Pancreas (tissue), 10 donors: Measurements from ENCODE around the gene NOTUM. TPM values are rescaled to one million over a fixed set of nuclear protein-coding genes. Genes with fewer than 3 reads are reported as not detected.

Experiments used
- ATAC-seq, 4 donors: fragments of 200-7000 bp; cut with Tn5 transposase; one replicate each; pipeline versions ENCODE4 v1.8.0 to v1.9.1; 2020; ENCODE audit warnings: mild to moderate bottlenecking in 4 of 4, moderate library complexity in 4 of 4
- DNase-seq, 6 donors: peaks; one replicate each; pipeline ENCODE4 v3.0.0-alpha.2; 2020
- FAIRE-seq: peaks from 2 replicates; lab custom pipeline; 2012; peaks lifted over from hg19 to GRCh38; lab: Jason Lieb, UNC
- H3K27ac ChIP-seq, 4 donors: fragments of 200-600 bp; sonication (generic); 1 replicate in 3 of 4; 2 replicates in 1 of 4; pipeline versions ENCODE4 v1.5.0 to v1.8.0; 2020
- H3K27me3 ChIP-seq, 4 donors: fragments of 200-600 bp; one replicate each; pipeline ENCODE4 v1.8.0; 2021
- H3K36me3 ChIP-seq, 3 donors: fragments of 200-600 bp; sonication (generic) in 1 of 3; one replicate each; pipeline versions ENCODE4 v1.5.0 to v1.8.0; 2020 to 2021
- H3K4me1 ChIP-seq, 3 donors: fragments of 200-600 bp; one replicate each; pipeline ENCODE4 v1.8.0; 2021
- H3K4me3 ChIP-seq, 4 donors: fragments of 200-600 bp; sonication (generic) in 2 of 4; one replicate each; pipeline versions ENCODE4 v1.5.0 to v1.8.0; 2020 to 2021
- H3K9me3 ChIP-seq, 4 donors: fragments of 200-600 bp; one replicate each; pipeline ENCODE4 v1.8.0; 2021
- WGBS, 2 donors: extraction: QIAGEN DNeasy Blood & Tissue Kit; methylation state at CpG; one replicate each; pipeline ENCODE4 v1.1.7; 2013; 5-methylcytosine and 5-hydroxymethylcytosine counted together
- intact Hi-C, 3 donors: fragments of 100-400 bp; cut with DNase I; formaldehyde crosslinking; loops; one replicate each; pipeline versions ENCODE4 v1.11.1 to v1.14.2; 2022
- polyA plus RNA-seq, 2 donors: library from polyadenylated mRNA; stranded (reverse); fragments of 200-250 nt; gene quantifications; one replicate each; pipeline ENCODE4 v1.2.3, GENCODE V29; 2013
- total RNA-seq, 6 donors: library from RNA; stranded (reverse); fragmentation: NEBNext Ultra II Directional in 4 of 6; extraction: Animal tissue kit (Norgen Biotek cat#: 25700) in 4 of 6; gene quantifications; one replicate each; pipeline versions ENCODE4 v1.2.1 to v1.2.4, GENCODE V29; 2021 to 2023
- TF ChIP-seq, protein P1 (sequence below), 4 donors: fragments of 200-600 bp; sonication (generic) in 3 of 4; IDR thresholded peaks; one replicate each; pipeline versions ENCODE4 v1.5.0 to v1.8.0; 2021; ENCODE audit warnings: antibody characterized with exemption in 4 of 4
- donor health status: healthy with polysubstance abuse.
- donor health status: DM: no; HTN: no; CAD: no; lungs with moderate emphysema.
- donor health status: DM: no; HTN: no; CAD: no.
- donor health status: control.
- donor health status: control.
- donor health status: Bipolar disorder and iron deficiency.
- donor health status: DM: yes; HTN: yes; CAD: no.
- donor health status: DM: no; HTN: no; CAD: no.
- donor health status: DM: no; HTN: no; CAD: no.
- donor health status: DM: yes; HTN: yes; CAD: no.

NOTUM gene
- total and polyA plus RNA-seq, 8 donors = 0.14 to 0.44 (median 0.21) TPM; not detected in 1

DNA sequence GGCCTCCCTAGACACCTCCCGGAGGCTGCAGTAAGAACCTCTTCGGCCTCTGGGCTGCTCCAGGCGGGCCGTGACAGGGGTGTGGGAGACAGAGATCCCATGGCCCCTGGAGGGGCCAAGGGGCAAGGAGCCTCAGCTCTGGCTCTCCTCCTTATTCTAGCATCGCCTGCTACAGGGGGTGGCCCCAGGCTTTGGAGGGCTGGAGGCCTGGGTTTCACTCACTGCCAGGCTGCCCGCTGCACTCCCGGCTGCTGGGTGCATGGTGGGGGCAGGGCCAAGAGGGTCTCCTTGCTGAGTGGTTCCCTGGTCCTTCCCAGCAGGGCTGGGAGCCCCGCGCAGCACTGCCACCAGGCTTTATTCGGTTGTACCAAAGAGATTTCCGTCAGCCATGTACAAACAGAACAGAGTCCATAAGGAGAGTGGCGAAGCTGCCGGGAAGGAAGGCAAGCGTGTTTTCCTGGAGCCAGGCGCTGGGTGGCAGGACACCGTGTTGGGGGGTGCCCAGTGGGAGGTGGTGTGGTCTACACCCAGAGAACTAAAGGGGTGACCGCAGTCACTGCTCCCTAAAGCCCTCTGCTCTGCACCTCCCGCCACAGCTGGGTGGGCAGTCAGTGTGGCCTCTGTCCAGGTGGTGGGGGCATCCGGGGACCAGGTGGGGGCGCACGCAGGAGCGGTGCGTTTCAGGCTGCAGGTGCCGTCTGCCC, 56.9 kb downstream of the NOTUM start:
- H3K36me3 ChIP-seq = no peaks in the 10 kb centered on the region

DNA sequence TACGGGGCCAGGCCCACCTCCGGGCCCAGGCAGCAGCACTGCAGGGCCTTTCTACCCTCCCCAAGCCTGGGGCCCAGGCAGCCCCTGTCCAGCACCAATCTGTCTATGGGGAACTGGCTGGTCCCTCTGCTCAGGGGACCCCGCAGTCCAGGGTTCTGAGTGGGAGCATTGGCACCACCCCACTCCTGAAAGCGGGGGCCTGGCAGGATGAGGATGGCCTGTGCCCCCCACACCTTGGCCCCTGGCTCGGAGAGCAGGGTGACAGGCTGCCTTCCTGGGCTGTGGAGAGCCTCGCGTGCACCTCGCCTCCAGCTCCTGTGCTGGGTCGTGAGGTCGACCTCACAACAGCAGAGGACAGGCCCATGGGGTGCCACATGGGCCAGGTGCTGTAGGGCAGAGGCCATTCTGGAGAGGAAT, 57.6 kb downstream of the NOTUM start:
- H3K36me3 ChIP-seq = peaks cover 0 to 5% (median 0%) of the 10 kb centered on the region in 3 donors
- no peaks in the 10 kb centered on the region for H3K27me3 ChIP-seq
- H3K27ac ChIP-seq = no peak overlapping the region
- FAIRE-seq (no peak), ATAC-seq (no peak), DNase-seq (peak in 2 of 6 donors; percentile 25 to 70)
- TF ChIP-seq, protein P1, sequence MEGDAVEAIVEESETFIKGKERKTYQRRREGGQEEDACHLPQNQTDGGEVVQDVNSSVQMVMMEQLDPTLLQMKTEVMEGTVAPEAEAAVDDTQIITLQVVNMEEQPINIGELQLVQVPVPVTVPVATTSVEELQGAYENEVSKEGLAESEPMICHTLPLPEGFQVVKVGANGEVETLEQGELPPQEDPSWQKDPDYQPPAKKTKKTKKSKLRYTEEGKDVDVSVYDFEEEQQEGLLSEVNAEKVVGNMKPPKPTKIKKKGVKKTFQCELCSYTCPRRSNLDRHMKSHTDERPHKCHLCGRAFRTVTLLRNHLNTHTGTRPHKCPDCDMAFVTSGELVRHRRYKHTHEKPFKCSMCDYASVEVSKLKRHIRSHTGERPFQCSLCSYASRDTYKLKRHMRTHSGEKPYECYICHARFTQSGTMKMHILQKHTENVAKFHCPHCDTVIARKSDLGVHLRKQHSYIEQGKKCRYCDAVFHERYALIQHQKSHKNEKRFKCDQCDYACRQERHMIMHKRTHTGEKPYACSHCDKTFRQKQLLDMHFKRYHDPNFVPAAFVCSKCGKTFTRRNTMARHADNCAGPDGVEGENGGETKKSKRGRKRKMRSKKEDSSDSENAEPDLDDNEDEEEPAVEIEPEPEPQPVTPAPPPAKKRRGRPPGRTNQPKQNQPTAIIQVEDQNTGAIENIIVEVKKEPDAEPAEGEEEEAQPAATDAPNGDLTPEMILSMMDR (IDR thresholded peaks at IDR 0.05) = no peak
- intact Hi-C loops = no loop called here
- peaks cover 0 to 6% (median 3%) of the 10 kb centered on the region in 3 donors for H3K4me1 ChIP-seq
- WGBS, 2 donors = 95% methylated on average over 10 of the region's 10 CpGs
- no peaks in the 10 kb centered on the region for H3K9me3 ChIP-seq
- no peak overlapping the region for H3K4me3 ChIP-seq

More for the DNA sequence above, 56.9 kb downstream of the NOTUM start:
- Histone ChIP-seq H3K4me3 (no peak overlapping the region), H3K27me3 (no peaks in the 10 kb centered on the region), H3K4me1 (peaks cover 0 to 6% (median 3%) of the 10 kb centered on the region in 3 donors), H3K9me3 (no peaks in the 10 kb centered on the region), H3K27ac (no peak overlapping the region)
- no peak for FAIRE-seq
- peak in 2 of 6 donors; percentile 27 to 72 for DNase-seq
- 95 to 97% methylated on average over 24 of the region's 24 CpGs for WGBS, 2 donors
- intact Hi-C loops = no loop called here
- no peak for ATAC-seq
- TF ChIP-seq, protein P1 (IDR thresholded peaks at IDR 0.05) = no peak

DNA sequence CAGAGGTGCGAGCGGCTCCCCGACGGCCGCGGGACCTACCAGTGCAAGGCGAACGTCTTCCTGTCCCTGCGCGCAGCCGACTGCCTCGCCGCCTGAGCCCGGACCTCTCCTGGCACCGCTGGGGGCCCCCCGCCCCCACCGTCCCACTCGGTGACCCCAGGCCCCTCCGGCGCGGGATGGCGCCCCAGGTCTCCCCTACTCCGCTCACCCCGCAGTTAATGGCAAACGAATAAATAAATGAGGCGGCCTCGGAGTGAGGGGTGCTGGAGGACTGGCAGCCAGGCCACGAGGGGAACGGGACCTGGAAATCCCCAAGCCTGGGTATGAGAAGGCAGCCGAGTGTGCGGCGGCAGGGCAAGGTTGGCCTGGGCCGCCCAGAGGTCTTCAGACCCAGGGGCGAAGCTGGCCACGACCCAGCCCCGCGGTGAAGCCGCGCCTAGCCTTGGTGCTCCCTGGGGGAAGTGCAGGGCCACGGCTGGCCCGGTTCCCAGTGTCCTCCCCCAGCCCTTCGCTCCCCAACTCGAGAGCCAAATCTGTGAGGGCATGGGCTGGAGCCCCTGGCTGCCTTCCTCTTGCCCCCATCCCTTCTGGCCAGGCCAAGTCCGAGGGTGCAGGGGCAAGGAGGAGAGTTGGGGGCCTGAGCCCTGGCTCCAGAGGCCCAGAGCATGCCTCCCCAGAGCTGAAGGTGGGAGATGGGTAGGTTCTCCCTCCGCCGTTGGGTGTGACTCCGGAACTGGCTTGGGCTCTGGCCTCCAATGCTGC, 58.2 kb downstream of the NOTUM start:
- H3K36me3 ChIP-seq = peaks cover 0 to 11% (median 2%) of the 10 kb centered on the region in 3 donors
- FAIRE-seq = no peak
- H3K27me3 ChIP-seq = no peaks in the 10 kb centered on the region

More for the DNA sequence above, 58.2 kb downstream of the NOTUM start:
- H3K27ac ChIP-seq = no peak overlapping the region
- intact Hi-C loops = no loop called here
- DNase-seq = peak in 2 of 6 donors; percentile 51 to 82
- no peaks in the 10 kb centered on the region for H3K9me3 ChIP-seq
- peaks cover 0 to 6% (median 3%) of the 10 kb centered on the region in 3 donors for H3K4me1 ChIP-seq
- ATAC-seq = peak; percentile 3 to 37 (median 18)
- TF ChIP-seq, protein P1 (IDR thresholded peaks at IDR 0.05) = no peak
- 23 to 30% methylated on average over 39 to 47 of the region's 47 CpGs for WGBS, 2 donors
- peak overlapping the region in 2 of 4 donors; percentile 19 to 37 for H3K4me3 ChIP-seq

Other genes starting within 250 kb of the NOTUM start
- gene SLC25A10, start 248.9 kb downstream of the NOTUM start, total RNA-seq = 10 to 100 TPM; 12.0 to 40.1 (median 17.3) TPM
- 10 to 100 TPM; 34.6 to 55.8 TPM for gene SLC25A10, start 248.9 kb downstream of the NOTUM start, polyA plus RNA-seq
- 1 to 10 TPM in 2 of 6 donors, under 1 TPM in 3, not detected in 1; 0.28 to 2.1 (median 0.79) TPM for gene GCGR, start 157.0 kb downstream of the NOTUM start, total RNA-seq
- gene GCGR, start 157.0 kb downstream of the NOTUM start, polyA plus RNA-seq = 10 to 100 TPM in 1 of 2 donors, 1 to 10 TPM in 1; 7.3 to 22.7 TPM
- 10 to 100 TPM; 28.9 to 64.0 (median 50.2) TPM for gene MCRIP1, start 127.9 kb downstream of the NOTUM start, total RNA-seq
- 100 to 1,000 TPM; 133 to 203 TPM for gene MCRIP1, start 127.9 kb downstream of the NOTUM start, polyA plus RNA-seq
- under 1 TPM in 1 of 6 donors, not detected in 5; 0.19 TPM for gene PPP1R27, start 126.1 kb downstream of the NOTUM start, total RNA-seq
- 1 to 10 TPM; 1.1 to 1.5 TPM for gene PPP1R27, start 126.1 kb downstream of the NOTUM start, polyA plus RNA-seq
- 1,000 to 10,000 TPM; 1,057 to 2,130 (median 1,556) TPM for gene P4HB, start 100.7 kb downstream of the NOTUM start, total RNA-seq
- 1,000 to 10,000 TPM in 1 of 2 donors, 100 to 1,000 TPM in 1; 876 to 1,399 TPM for gene P4HB, start 100.7 kb downstream of the NOTUM start, polyA plus RNA-seq
- gene ARHGDIA, start 89.8 kb downstream of the NOTUM start, total RNA-seq = 100 to 1,000 TPM in 5 of 6 donors, 10 to 100 TPM in 1; 99.5 to 170 (median 160) TPM
- gene ARHGDIA, start 89.8 kb downstream of the NOTUM start, polyA plus RNA-seq = 100 to 1,000 TPM; 157 to 225 TPM
- 10 to 100 TPM; 14.4 to 27.8 (median 23.4) TPM for gene ALYREF, start 69.6 kb downstream of the NOTUM start, total RNA-seq
- 10 to 100 TPM; 10.3 to 22.6 TPM for gene ALYREF, start 69.6 kb downstream of the NOTUM start, polyA plus RNA-seq
- gene ANAPC11, start 69.5 kb downstream of the NOTUM start, total RNA-seq = 10 to 100 TPM; 33.3 to 45.5 (median 42.5) TPM
- gene ANAPC11, start 69.5 kb downstream of the NOTUM start, polyA plus RNA-seq = 100 to 1,000 TPM in 1 of 2 donors, 10 to 100 TPM in 1; 95.1 to 112 TPM
- under 1 TPM in 4 of 6 donors, not detected in 2; 0.19 to 0.62 (median 0.34) TPM for gene NPB, start 58.9 kb downstream of the NOTUM start, total RNA-seq
- under 1 TPM; 0.34 to 0.45 TPM for gene NPB, start 58.9 kb downstream of the NOTUM start, polyA plus RNA-seq
- gene PCYT2, start 49.8 kb downstream of the NOTUM start, total RNA-seq = 10 to 100 TPM in 5 of 6 donors, 1 to 10 TPM in 1; 9.0 to 20.7 (median 15.0) TPM
- gene PCYT2, start 49.8 kb downstream of the NOTUM start, polyA plus RNA-seq = 10 to 100 TPM; 22.3 to 35.3 TPM
- 10 to 100 TPM in 5 of 6 donors, 1 to 10 TPM in 1; 9.6 to 18.1 (median 12.0) TPM for gene SIRT7, start 43.0 kb downstream of the NOTUM start, total RNA-seq
- gene SIRT7, start 43.0 kb downstream of the NOTUM start, polyA plus RNA-seq = 10 to 100 TPM; 33.8 to 40.2 TPM
- 10 to 100 TPM in 1 of 6 donors, 1 to 10 TPM in 5; 6.4 to 11.1 (median 8.0) TPM for gene MAFG, start 33.5 kb downstream of the NOTUM start, total RNA-seq
- gene MAFG, start 33.5 kb downstream of the NOTUM start, polyA plus RNA-seq = 1 to 10 TPM; 6.9 to 8.2 TPM
- gene PYCR1, start 23.9 kb downstream of the NOTUM start, total RNA-seq = 100 to 1,000 TPM in 1 of 6 donors, 10 to 100 TPM in 5; 30.6 to 158 (median 52.3) TPM
- 10 to 100 TPM; 25.4 to 36.9 TPM for gene PYCR1, start 23.9 kb downstream of the NOTUM start, polyA plus RNA-seq
- not detected for gene MYADML2, start 14.0 kb downstream of the NOTUM start, total RNA-seq
- not detected for gene MYADML2, start 14.0 kb downstream of the NOTUM start, polyA plus RNA-seq
- gene ASPSCR1, start 16.4 kb upstream of the NOTUM start, total RNA-seq = 10 to 100 TPM; 12.2 to 25.7 (median 16.2) TPM
- gene ASPSCR1, start 16.4 kb upstream of the NOTUM start, polyA plus RNA-seq = 10 to 100 TPM; 70.8 to 78.8 TPM
- gene CENPX, start 61.7 kb upstream of the NOTUM start, total RNA-seq = 10 to 100 TPM; 14.0 to 28.6 (median 16.4) TPM
- gene CENPX, start 61.7 kb upstream of the NOTUM start, polyA plus RNA-seq = 10 to 100 TPM; 43.6 to 62.4 TPM
- gene LRRC45, start 62.1 kb upstream of the NOTUM start, total RNA-seq = 1 to 10 TPM; 5.3 to 9.9 (median 6.2) TPM
- 10 to 100 TPM; 20.0 to 21.6 TPM for gene LRRC45, start 62.1 kb upstream of the NOTUM start, polyA plus RNA-seq
- gene RAC3, start 70.5 kb upstream of the NOTUM start, total RNA-seq = 1 to 10 TPM in 5 of 6 donors, under 1 TPM in 1; 0.97 to 3.3 (median 1.9) TPM
- 10 to 100 TPM in 1 of 2 donors, 1 to 10 TPM in 1; 6.0 to 12.6 TPM for gene RAC3, start 70.5 kb upstream of the NOTUM start, polyA plus RNA-seq
- 10 to 100 TPM; 34.8 to 87.4 (median 51.1) TPM for gene DCXR, start 76.5 kb upstream of the NOTUM start, total RNA-seq
- 100 to 1,000 TPM in 1 of 2 donors, 10 to 100 TPM in 1; 86.7 to 108 TPM for gene DCXR, start 76.5 kb upstream of the NOTUM start, polyA plus RNA-seq
- gene RFNG, start 90.6 kb upstream of the NOTUM start, total RNA-seq = 10 to 100 TPM; 18.2 to 30.8 (median 28.4) TPM
- gene RFNG, start 90.6 kb upstream of the NOTUM start, polyA plus RNA-seq = 10 to 100 TPM; 57.9 to 59.1 TPM
- 10 to 100 TPM; 43.0 to 61.9 (median 49.1) TPM for gene GPS1, start 90.7 kb upstream of the NOTUM start, total RNA-seq
- gene GPS1, start 90.7 kb upstream of the NOTUM start, polyA plus RNA-seq = 100 to 1,000 TPM; 142 to 149 TPM
- 10 to 100 TPM; 56.0 to 89.2 (median 63.7) TPM for gene DUS1L, start 104.6 kb upstream of the NOTUM start, total RNA-seq
- gene DUS1L, start 104.6 kb upstream of the NOTUM start, polyA plus RNA-seq = 100 to 1,000 TPM; 138 to 186 TPM
- gene FASN, start 137.0 kb upstream of the NOTUM start, total RNA-seq = 10 to 100 TPM; 12.4 to 69.4 (median 31.5) TPM
- gene FASN, start 137.0 kb upstream of the NOTUM start, polyA plus RNA-seq = 10 to 100 TPM; 31.8 to 50.2 TPM